ENCODE results near the gene CRMP1.
A peak's percentile ranks its signal among the peaks of the same experiment; 100 is the strongest.
"Not testable (repeated sequence)": the region's sequence is repeated elsewhere in the genome, so short reads cannot be mapped to it uniquely, and the experiment has no call there.

Gene CRMP1

DNA sequence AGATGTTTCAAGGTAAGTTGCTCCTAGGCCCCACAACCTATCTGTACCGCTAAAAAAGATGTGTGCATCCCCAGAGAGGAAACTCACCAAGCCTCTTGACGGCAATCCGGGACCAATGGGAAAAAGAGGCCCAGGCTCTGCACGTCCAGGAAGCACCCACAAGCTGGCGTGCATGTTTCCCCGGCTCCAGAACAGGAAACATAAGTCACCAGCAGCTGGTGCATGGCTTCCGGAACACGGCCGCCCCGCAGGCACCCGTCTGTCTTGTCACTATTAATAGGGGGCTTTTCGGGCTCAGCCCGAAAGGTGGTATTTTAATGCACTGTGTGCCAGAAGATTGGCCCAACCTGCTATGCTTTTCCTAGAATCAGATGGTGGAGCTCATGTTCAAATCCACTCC is 22.2 kb downstream of the CRMP1 start:
- ATAC-seq (replicated peaks), result no peak
- no peak for DNase-seq
- H3K27ac Mint-ChIP-seq, result no peak overlapping the region

GRCh38 chr4:5869966-5870619 is 22.8 kb downstream of the CRMP1 start:
- Mint-ChIP-seq H3K27ac (no peak overlapping the region), H3K4me3 (no peak overlapping the region), H3K27me3 (peaks cover 19 to 38% of the 10 kb centered on the region in 2 donors), H3K9me3 (no peaks in the 10 kb centered on the region), H3K4me1 (ENCODE audit: low read depth in 2 of 2) (peaks cover 8 to 15% of the 10 kb centered on the region in 2 donors), H3K36me3 (ENCODE audit: insufficient read depth) (no peaks in the 10 kb centered on the region)
- DNase-seq (no peak), ATAC-seq (replicated peaks) (no peak)

More for the DNA sequence above, 22.2 kb downstream of the CRMP1 start:
- Mint-ChIP-seq H3K36me3 (ENCODE audit: insufficient read depth) (no peaks in the 10 kb centered on the region), H3K4me1 (ENCODE audit: low read depth in 2 of 2) (peaks cover 8 to 13% of the 10 kb centered on the region in 2 donors), H3K4me3 (no peak overlapping the region), H3K27me3 (peaks cover 19 to 32% of the 10 kb centered on the region in 2 donors), H3K9me3 (no peaks in the 10 kb centered on the region)

DNA sequence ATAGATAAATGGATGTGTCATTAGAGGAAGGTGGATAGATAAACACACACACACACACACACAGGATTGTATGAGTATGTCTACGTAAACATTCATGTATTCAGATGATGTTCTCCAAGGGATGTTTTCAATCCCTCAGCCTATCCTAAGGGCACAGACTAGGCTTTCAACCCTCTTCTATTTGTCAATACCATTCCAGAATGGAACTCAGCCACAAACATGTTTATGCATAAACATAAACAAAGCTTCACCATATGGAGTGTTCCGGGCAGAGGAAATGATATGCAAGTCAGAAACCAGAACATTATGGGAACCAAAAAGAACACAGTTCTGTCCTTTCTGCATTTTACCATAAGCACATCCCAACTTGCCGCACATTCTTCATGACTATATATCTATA is 25.0 kb downstream of the CRMP1 start:
- ATAC-seq (replicated peaks) (no peak), DNase-seq (no peak)
- H3K4me1 Mint-ChIP-seq (ENCODE audit: low read depth in 2 of 2), result peaks cover 9 to 24% of the 10 kb centered on the region in 2 donors
- H3K27ac Mint-ChIP-seq, result no peak overlapping the region
- H3K36me3 Mint-ChIP-seq (ENCODE audit: insufficient read depth), result no peaks in the 10 kb centered on the region
- peaks cover 10 to 43% of the 10 kb centered on the region in 2 donors for H3K27me3 Mint-ChIP-seq
- no peak overlapping the region for H3K4me3 Mint-ChIP-seq
- H3K9me3 Mint-ChIP-seq, result no peaks in the 10 kb centered on the region

- Mint-ChIP-seq H3K4me1 (ENCODE audit: low read depth in 2 of 2) (peaks cover 9 to 24% of the 10 kb centered on the region in 2 donors), H3K27ac (peak overlapping the region in 1 of 2 donors; percentile 4), H3K36me3 (ENCODE audit: insufficient read depth) (no peaks in the 10 kb centered on the region), H3K9me3 (no peaks in the 10 kb centered on the region), H3K4me3 (no peak overlapping the region), H3K27me3 (peaks cover 13 to 46% of the 10 kb centered on the region in 2 donors)
- ATAC-seq (replicated peaks), result no peak
- DNase-seq, result no peak
Observed at GRCh38 chr4:5866841-5867813, 25.8 kb downstream of the CRMP1 start.

DNA sequence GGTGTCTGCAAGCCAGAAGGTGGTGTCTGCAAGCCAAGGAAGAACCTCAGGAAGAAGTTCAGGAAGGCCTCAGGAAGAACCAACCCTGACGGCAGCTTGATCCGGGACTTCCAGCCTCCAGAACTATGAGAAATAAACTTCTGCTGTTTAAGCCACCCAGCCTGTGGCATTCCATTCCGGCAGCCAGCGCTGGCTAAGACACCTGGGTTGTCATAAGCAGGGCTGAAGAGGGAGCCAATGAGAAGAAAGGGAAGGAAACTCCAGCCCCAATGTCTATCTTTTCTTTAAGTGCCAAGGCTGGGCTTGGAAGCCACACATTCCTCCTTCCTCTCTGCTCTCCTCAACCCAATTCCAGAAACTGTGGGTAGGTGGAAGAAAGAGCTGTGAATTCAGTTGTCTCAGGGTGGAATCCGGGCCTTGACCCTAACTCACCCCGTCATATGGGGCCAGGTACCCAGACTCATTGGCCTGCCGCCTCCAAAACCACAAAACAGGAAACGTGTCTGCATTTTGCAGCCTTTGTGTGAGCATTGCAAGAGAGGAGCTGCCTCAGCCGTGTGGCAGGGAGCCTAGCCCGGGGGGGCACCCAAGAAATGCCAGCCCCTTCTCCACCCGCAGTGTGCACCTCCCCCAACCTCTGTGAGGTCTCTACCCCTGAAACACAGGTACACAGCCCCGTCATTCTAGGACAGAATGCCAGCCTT is 26.8 kb downstream of the CRMP1 start:
- Mint-ChIP-seq H3K27ac (peak overlapping the region; percentile 33 to 78), H3K27me3 (peaks cover 16 to 41% of the 10 kb centered on the region in 2 donors), H3K36me3 (ENCODE audit: insufficient read depth) (no peaks in the 10 kb centered on the region), H3K4me1 (ENCODE audit: low read depth in 2 of 2) (peaks cover 9 to 24% of the 10 kb centered on the region in 2 donors), H3K4me3 (no peak overlapping the region), H3K9me3 (no peaks in the 10 kb centered on the region)
- peak; percentile 24 for ATAC-seq (replicated peaks)
- DNase-seq, result peak in 1 of 3 experiments; percentile 3

DNA sequence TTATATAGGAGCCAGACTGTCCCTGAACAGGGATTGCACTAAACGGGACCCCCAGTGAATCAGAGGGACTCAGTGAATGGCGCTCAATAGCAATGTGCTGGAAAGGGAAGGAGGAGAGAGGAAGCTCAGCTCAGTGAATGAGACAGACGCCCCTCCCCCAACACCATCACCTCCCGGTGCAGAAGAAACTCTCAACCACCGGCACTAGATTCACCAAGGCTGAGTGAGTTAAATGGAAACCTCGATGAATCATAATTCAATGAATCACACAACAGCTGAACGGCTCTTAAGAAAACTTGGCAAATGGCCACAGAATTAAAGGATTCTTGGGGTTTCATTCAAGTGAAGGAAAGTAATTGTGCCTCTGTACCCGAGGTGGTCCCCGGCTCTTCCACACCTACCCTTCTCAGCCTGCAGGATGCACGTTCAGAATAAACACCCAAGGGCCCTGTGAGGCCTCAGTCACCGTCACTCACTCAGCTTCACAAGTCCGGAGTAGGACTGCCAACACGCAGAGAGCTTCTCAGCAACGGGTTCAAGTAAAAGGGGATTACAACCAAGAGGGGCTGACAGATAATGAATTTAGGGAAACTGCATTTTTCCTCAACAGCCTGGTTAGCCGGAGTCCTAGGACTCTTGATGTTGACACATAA is 29.3 kb downstream of the CRMP1 start:
- no peak overlapping the region for H3K4me3 Mint-ChIP-seq
- peaks cover 9 to 24% of the 10 kb centered on the region in 2 donors for H3K4me1 Mint-ChIP-seq (ENCODE audit: low read depth in 2 of 2)
- peaks cover 11 to 29% of the 10 kb centered on the region in 2 donors for H3K27me3 Mint-ChIP-seq
- DNase-seq (no peak), ATAC-seq (replicated peaks) (no peak)
- no peaks in the 10 kb centered on the region for H3K36me3 Mint-ChIP-seq (ENCODE audit: insufficient read depth)
- H3K9me3 Mint-ChIP-seq, result no peaks in the 10 kb centered on the region
- no peak overlapping the region for H3K27ac Mint-ChIP-seq

GRCh38 chr4:5858020-5858769 is 34.7 kb downstream of the CRMP1 start:
- Mint-ChIP-seq H3K4me3 (no peak overlapping the region), H3K4me1 (ENCODE audit: low read depth in 2 of 2) (no peaks in the 10 kb centered on the region), H3K36me3 (ENCODE audit: insufficient read depth) (no peaks in the 10 kb centered on the region), H3K9me3 (no peaks in the 10 kb centered on the region), H3K27me3 (peaks cover 6 to 7% of the 10 kb centered on the region in 2 donors), H3K27ac (no peak overlapping the region)
- DNase-seq (no peak), ATAC-seq (replicated peaks) (no peak)

GRCh38 chr4:5857199-5857598 is 35.7 kb downstream of the CRMP1 start:
- H3K27ac Mint-ChIP-seq, result no peak overlapping the region
- no peaks in the 10 kb centered on the region for H3K4me1 Mint-ChIP-seq (ENCODE audit: low read depth in 2 of 2)
- no peak overlapping the region for H3K4me3 Mint-ChIP-seq
- H3K36me3 Mint-ChIP-seq (ENCODE audit: insufficient read depth), result no peaks in the 10 kb centered on the region
- no peaks in the 10 kb centered on the region for H3K9me3 Mint-ChIP-seq
- ATAC-seq (replicated peaks) (no peak), DNase-seq (no peak)
- peaks cover 4 to 11% of the 10 kb centered on the region in 2 donors for H3K27me3 Mint-ChIP-seq

- peaks cover 3 to 17% of the 10 kb centered on the region in 2 donors for H3K27me3 Mint-ChIP-seq
- not testable (repeated sequence) for H3K27ac Mint-ChIP-seq; H3K9me3 Mint-ChIP-seq; H3K4me3 Mint-ChIP-seq; H3K4me1 Mint-ChIP-seq (ENCODE audit: low read depth in 2 of 2); DNase-seq; ATAC-seq (replicated peaks); H3K36me3 Mint-ChIP-seq (ENCODE audit: insufficient read depth)
Observed at GRCh38 chr4:5856362-5856761, 36.5 kb downstream of the CRMP1 start.

- Mint-ChIP-seq H3K27ac (no peak overlapping the region), H3K27me3 (peaks cover 18 to 31% of the 10 kb centered on the region in 2 donors), H3K4me3 (no peak overlapping the region), H3K36me3 (ENCODE audit: insufficient read depth) (no peaks in the 10 kb centered on the region), H3K9me3 (no peaks in the 10 kb centered on the region), H3K4me1 (ENCODE audit: low read depth in 2 of 2) (no peaks in the 10 kb centered on the region)
- no peak for DNase-seq
- no peak for ATAC-seq (replicated peaks)
Observed at GRCh38 chr4:5854929-5855328, 38.0 kb downstream of the CRMP1 start.

GRCh38 chr4:5852523-5853202 is 40.2 kb downstream of the CRMP1 start:
- Mint-ChIP-seq H3K27ac (no peak overlapping the region), H3K9me3 (no peaks in the 10 kb centered on the region), H3K27me3 (peaks cover 20 to 54% of the 10 kb centered on the region in 2 donors), H3K36me3 (ENCODE audit: insufficient read depth) (no peaks in the 10 kb centered on the region), H3K4me1 (ENCODE audit: low read depth in 2 of 2) (no peaks in the 10 kb centered on the region), H3K4me3 (no peak overlapping the region)
- no peak for DNase-seq
- ATAC-seq (replicated peaks), result no peak

DNA sequence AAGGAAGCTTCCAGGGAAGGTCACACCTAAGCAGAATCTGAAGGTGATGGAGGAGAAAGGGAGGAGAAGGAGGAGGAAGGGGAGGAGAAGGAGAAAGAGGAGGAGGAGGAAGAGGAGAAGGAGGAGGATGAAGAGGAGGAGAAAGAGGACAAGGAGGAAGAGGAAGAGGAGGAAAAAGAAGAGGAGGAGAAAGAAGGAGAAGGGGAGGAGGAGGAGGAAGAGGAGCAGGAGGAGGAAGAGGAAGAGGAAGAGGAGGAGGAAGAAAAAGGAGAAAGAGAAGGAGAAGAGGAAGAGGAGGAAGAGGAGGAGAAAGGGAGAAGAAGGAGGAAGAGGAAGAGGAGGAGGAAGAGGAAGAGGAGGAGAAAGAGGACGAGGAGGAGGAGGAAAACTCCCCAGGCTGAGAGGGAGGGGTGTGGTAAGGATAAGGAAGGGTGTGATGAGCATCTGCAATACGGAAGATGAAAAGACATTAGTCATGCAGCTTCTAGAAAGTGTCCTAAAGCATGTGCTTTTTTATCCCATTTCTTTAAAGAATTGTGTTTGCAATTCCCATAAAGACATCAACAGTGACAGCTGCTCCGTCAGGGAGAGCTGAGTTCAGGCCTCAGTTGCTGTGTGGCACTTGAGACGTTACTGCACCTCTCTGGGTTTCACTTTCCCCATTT is 41.1 kb downstream of the CRMP1 start:
- no peaks in the 10 kb centered on the region for H3K9me3 Mint-ChIP-seq
- H3K27me3 Mint-ChIP-seq, result peaks cover 24 to 57% of the 10 kb centered on the region in 2 donors
- H3K4me3 Mint-ChIP-seq, result no peak overlapping the region
- ATAC-seq (replicated peaks) (no peak), DNase-seq (no peak)
- H3K27ac Mint-ChIP-seq, result no peak overlapping the region
- no peaks in the 10 kb centered on the region for H3K4me1 Mint-ChIP-seq (ENCODE audit: low read depth in 2 of 2)
- no peaks in the 10 kb centered on the region for H3K36me3 Mint-ChIP-seq (ENCODE audit: insufficient read depth)

Measured in effector memory CD8-positive, alpha-beta T cell (primary cell).